ENCODE measurements around the gene PANK3.

DNA sequence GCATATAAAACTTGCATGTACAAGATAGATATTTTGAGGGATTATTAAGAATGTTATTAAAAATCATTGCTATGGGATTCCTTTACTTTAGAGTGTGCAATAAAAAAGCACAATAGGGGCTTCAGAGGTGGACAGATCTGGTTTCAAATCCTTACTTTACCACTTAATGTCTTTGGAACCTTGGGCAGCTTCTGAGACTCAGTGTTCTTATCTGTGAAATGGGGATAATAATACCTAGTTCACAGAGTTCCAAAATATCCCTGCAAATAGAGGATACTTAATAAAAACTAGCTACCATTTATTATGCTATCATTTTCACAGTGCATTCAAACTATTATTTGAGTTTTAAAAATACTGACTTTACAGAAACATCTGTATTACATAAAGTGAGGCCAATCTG, 23.3 kb upstream of the PANK3 start:
- TF ChIP-seq, protein P1, sequence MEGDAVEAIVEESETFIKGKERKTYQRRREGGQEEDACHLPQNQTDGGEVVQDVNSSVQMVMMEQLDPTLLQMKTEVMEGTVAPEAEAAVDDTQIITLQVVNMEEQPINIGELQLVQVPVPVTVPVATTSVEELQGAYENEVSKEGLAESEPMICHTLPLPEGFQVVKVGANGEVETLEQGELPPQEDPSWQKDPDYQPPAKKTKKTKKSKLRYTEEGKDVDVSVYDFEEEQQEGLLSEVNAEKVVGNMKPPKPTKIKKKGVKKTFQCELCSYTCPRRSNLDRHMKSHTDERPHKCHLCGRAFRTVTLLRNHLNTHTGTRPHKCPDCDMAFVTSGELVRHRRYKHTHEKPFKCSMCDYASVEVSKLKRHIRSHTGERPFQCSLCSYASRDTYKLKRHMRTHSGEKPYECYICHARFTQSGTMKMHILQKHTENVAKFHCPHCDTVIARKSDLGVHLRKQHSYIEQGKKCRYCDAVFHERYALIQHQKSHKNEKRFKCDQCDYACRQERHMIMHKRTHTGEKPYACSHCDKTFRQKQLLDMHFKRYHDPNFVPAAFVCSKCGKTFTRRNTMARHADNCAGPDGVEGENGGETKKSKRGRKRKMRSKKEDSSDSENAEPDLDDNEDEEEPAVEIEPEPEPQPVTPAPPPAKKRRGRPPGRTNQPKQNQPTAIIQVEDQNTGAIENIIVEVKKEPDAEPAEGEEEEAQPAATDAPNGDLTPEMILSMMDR (IDR thresholded peaks at IDR 0.05): no peak
- TF ChIP-seq POLR2AphosphoS5 (IDR thresholded peaks at IDR 0.05; ENCODE audit: low read depth, low read length): no peak
